Gastrocnemius medialis (tissue), 4 donors: ENCODE data around the gene PCDHGA3. TPM values are rescaled to one million over a fixed set of nuclear protein-coding genes. Genes with fewer than 3 reads are reported as not detected.

Source experiments
- ATAC-seq, 2 donors: fragments of 150-250 bp; one replicate each; pipeline ENCODE4 v1.9.1; 2016
- DNase-seq, 2 donors: peaks; one replicate each; pipeline ENCODE4 v3.0.0-alpha.2; 2019
- H3K27ac ChIP-seq, 4 donors: fragments of 200-600 bp; sonication (generic); 1 replicate in 1 of 4; 2 replicates in 3 of 4; pipeline ENCODE4 v1.5.1; 2016 to 2018; ENCODE audit warnings: mild to moderate bottlenecking in 2 of 4, moderate library complexity in 1 of 4
- H3K27me3 ChIP-seq, 3 donors: fragments of 200-600 bp; sonication (generic) in 2 of 3; 1 replicate in 1 of 3; 2 replicates in 2 of 3; pipeline versions ENCODE4 v1.5.1 to v1.6.0; 2016 to 2019; ENCODE audit warnings: mild to moderate bottlenecking in 1 of 3, moderate library complexity in 1 of 3
- H3K36me3 ChIP-seq, 2 donors: fragments of 200-600 bp; sonication (generic) in 1 of 2; one replicate each; pipeline ENCODE4 v1.5.1; 2017 to 2018
- H3K4me1 ChIP-seq, 2 donors: fragments of 200-600 bp; sonication (generic) in 1 of 2; one replicate each; pipeline ENCODE4 v1.5.1; 2016 to 2017; ENCODE audit warnings: mild to moderate bottlenecking in 2 of 2
- H3K4me3 ChIP-seq, 4 donors: fragments of 200-600 bp; sonication (generic) in 3 of 4; 1 replicate in 1 of 4; 2 replicates in 3 of 4; pipeline ENCODE4 v1.5.1; 2016 to 2019; ENCODE audit warnings: mild to moderate bottlenecking in 2 of 4
- H3K9me3 ChIP-seq, 3 donors: fragments of 200-600 bp; sonication (generic) in 2 of 3; 1 replicate in 1 of 3; 2 replicates in 2 of 3; pipeline ENCODE4 v1.5.1; 2016 to 2019
- CTCF ChIP-seq, 5 experiments: fragments of 450-650 bp in 3 of 5; fragments of 200-600 bp in 2 of 5; sonication (generic) in 2 of 5; IDR thresholded peaks in 4 of 5; conservative IDR thresholded peaks in 1 of 5; 1 replicate in 4 of 5; 2 replicates in 1 of 5; pipeline ENCODE4 v1.5.1; 2016 to 2019; ENCODE audit warnings: antibody characterized with exemption in 5 of 5, mild to moderate bottlenecking in 3 of 5, moderate library complexity in 3 of 5
- POLR2A ChIP-seq, 2 donors: fragments of 450-650 bp; IDR thresholded peaks; one replicate each; pipeline ENCODE4 v1.6.1; 2017; ENCODE audit warnings: antibody characterized with exemption in 2 of 2, mild to moderate bottlenecking in 2 of 2, moderate library complexity in 2 of 2
- in situ Hi-C, 4 donors: fragments of 200-750 bp; cut with MboI; loops; one replicate each; pipeline versions ENCODE4 v1.15.0 to v1.8.0; 2017; ENCODE audit warnings: low sequenced_read_pairs in 4 of 4
- intact Hi-C: fragments of 100-400 bp; cut with DNase I; formaldehyde crosslinking; loops from one replicate; pipeline ENCODE4 v1.15.1; 2023; ENCODE audit warnings: low total_unique reads
- total RNA-seq, 4 donors: library from RNA; depleted of rRNA; stranded (reverse); fragments of >200 nt; gene quantifications; one replicate each; pipeline versions ENCODE4 v1.1.0 to v1.2.3, GENCODE V29; 2016

PCDHGA3 gene
- total RNA-seq, 4 donors from 2014 or later = 1.5 to 2.8 (median 2.0) TPM

- H3K27me3 ChIP-seq = peaks cover 0 to 48% (median 32%) of the 10 kb centered on the region in 3 donors
- H3K4me3 ChIP-seq = peak overlapping the region in 1 of 4 donors; percentile 12
- DNase-seq (no peak), ATAC-seq (no peak)
- no peaks in the 10 kb centered on the region for H3K36me3 ChIP-seq
- H3K4me1 ChIP-seq = peaks cover 5 to 8% of the 10 kb centered on the region in 2 donors
- intact Hi-C loops = no loop called here
- no peak for TF ChIP-seq POLR2A (IDR thresholded peaks at IDR 0.05)
- no peak for TF ChIP-seq CTCF (IDR thresholded peaks at IDR 0.05 in 4 of 5, conservative IDR thresholded peaks at IDR 0.05 in 1 of 5)
- in situ Hi-C loops = no loop called here
- no peak overlapping the region for H3K27ac ChIP-seq
- peaks cover 0 to 19% (median 5%) of the 10 kb centered on the region in 3 donors for H3K9me3 ChIP-seq
These were observed 22.6 kb downstream of the PCDHGA3 start for GRCh38 chr5:141366016-141366896.

- Histone ChIP-seq H3K27me3 (peaks cover 0 to 21% (median 20%) of the 10 kb centered on the region in 3 donors), H3K4me3 (peak within 1 kb of the TSS; percentile 7 to 50 (median 37)), H3K27ac (peak within 1 kb of the TSS in 1 of 4 donors; percentile 16), H3K36me3 (no peaks in the 10 kb centered on the region), H3K9me3 (peaks cover 0 to 17% (median 6%) of the 10 kb centered on the region in 3 donors), H3K4me1 (peaks cover 0 to 4% of the 10 kb centered on the region in 2 donors)
- TF ChIP-seq CTCF (IDR thresholded peaks at IDR 0.05 in 4 of 5, conservative IDR thresholded peaks at IDR 0.05 in 1 of 5) (peak in 2 of 5 experiments; percentile 19 to 43), POLR2A (IDR thresholded peaks at IDR 0.05) (no peak)
- intact Hi-C loops = loop anchor here (5.0 kb wide), 1 partner anchor 42 kb away; the partner anchor contains the start of gene PCDHGA10
- peak; percentile 62 to 87 for ATAC-seq
- peak in 1 of 2 donors; percentile 45 for DNase-seq
- in situ Hi-C loops = no loop called here
These were observed 26.6 kb downstream of the PCDHGA3 start, which contains the start of gene PCDHGB3 for GRCh38 chr5:141369994-141370848. PCDHGB3 (plus strand) TSS chr5:141370242; CDS start chr5:141370395, 153 bp downstream.

GRCh38 chr5:141371572-141372475 is 28.2 kb downstream of the PCDHGA3 start:
- H3K4me3 ChIP-seq = peak overlapping the region in 1 of 4 donors; percentile 50
- peaks cover 0 to 13% (median 4%) of the 10 kb centered on the region in 3 donors for H3K9me3 ChIP-seq
- H3K4me1 ChIP-seq = peaks cover 0 to 4% of the 10 kb centered on the region in 2 donors
- no peaks in the 10 kb centered on the region for H3K36me3 ChIP-seq
- DNase-seq (no peak), ATAC-seq (no peak)
- H3K27ac ChIP-seq = no peak overlapping the region
- intact Hi-C loops (loop anchor here (5.0 kb wide), 1 partner anchor 40 kb away; the partner anchor contains the start of gene PCDHGA10), in situ Hi-C loops (no loop called here)
- TF ChIP-seq CTCF (IDR thresholded peaks at IDR 0.05 in 4 of 5, conservative IDR thresholded peaks at IDR 0.05 in 1 of 5) (no peak), POLR2A (IDR thresholded peaks at IDR 0.05) (no peak)
- peaks cover 0 to 15% (median 8%) of the 10 kb centered on the region in 3 donors for H3K27me3 ChIP-seq
